Stimulated activated naive B cell treated with anti-CD40 and anti-IgM and Interleukin-4, amounts not matched to agents 10 μg/mL and 1 μg/mL and 100 μg/mL, for 72 hours (primary cell): ENCODE data around the gene PNPLA2.

Experiments
- ATAC-seq, 2 donors: fragments of 150-1000 bp; cut with Tn5 transposase; replicated peaks; 2 replicates each; pipeline ENCODE4 v1.10.0; 2021; ENCODE audit warnings: moderate library complexity in 1 of 2
- DNase-seq: peaks from one replicate; pipeline ENCODE4 v3.0.0; 2021
- H3K27ac Mint-ChIP-seq: one replicate; pipeline ENCODE4 v1.8.0; 2022; ENCODE audit warnings: mild to moderate bottlenecking, mixed read lengths
- H3K27me3 Mint-ChIP-seq, 2 donors: one replicate each; pipeline ENCODE4 v1.8.0; 2022; ENCODE audit warnings: mixed read lengths in 2 of 2
- H3K36me3 Mint-ChIP-seq, 2 donors: one replicate each; pipeline ENCODE4 v1.8.0; 2022; ENCODE audit warnings: mixed read lengths in 2 of 2, mild to moderate bottlenecking in 1 of 2
- H3K4me1 Mint-ChIP-seq, 2 donors: one replicate each; pipeline ENCODE4 v1.8.0; 2022; ENCODE audit warnings: mixed read lengths in 2 of 2, mild to moderate bottlenecking in 1 of 2
- H3K4me3 Mint-ChIP-seq, 2 donors: one replicate each; pipeline ENCODE4 v1.8.0; 2022; ENCODE audit warnings: mild to moderate bottlenecking in 2 of 2, mixed read lengths in 2 of 2, moderate library complexity in 1 of 2
- H3K9me3 Mint-ChIP-seq, 2 donors: one replicate each; pipeline ENCODE4 v1.8.0; 2022; ENCODE audit warnings: mixed read lengths in 2 of 2, mild to moderate bottlenecking in 1 of 2

PNPLA2 gene

DNA sequence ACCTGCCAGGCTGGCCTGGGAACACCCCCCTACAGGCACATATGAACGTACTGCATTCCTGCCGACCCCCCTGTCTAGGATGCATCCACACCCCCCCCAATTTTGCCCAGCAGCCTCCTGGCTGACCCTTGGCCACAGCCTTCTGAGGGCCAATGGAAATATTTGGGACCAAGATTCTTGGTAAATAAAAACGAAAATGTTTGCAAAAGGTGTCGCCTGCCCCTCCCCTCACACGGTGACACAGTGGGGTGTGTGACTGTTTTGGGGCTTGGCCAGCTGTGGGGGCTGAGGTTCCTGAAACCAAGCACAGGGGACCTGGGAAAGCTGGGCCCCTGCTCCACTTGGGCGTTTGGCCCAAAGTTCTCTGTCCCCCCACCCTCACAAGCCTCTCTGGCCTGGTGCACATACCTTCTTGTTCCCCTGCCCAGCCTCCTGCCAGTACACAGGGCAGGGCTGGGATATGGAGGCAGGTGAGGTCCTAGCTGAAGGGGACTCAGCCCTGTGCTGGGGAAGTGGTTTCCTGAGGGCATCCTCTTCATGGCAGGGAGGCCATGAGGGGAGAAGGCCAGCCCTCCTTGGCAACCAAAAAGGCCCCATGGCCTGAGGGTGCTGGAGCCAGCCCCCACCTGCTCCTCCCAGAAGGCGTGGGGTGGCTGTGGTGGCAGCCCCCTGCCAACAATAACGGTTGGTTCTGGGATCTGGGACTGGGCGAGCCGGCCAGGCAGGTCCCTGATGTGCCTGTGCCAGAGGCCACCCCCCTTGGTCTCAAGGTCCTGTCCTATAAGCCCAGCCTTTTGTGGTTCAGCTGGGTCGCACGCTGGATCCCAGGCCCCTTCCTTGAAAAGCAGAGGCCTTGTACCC is 6.9 kb downstream of the PNPLA2 start:
- Mint-ChIP-seq H3K27ac (no peak overlapping the region), H3K4me3 (no peak overlapping the region), H3K4me1 (peaks cover 29 to 49% of the 10 kb centered on the region in 2 donors), H3K27me3 (peaks cover 28 to 33% of the 10 kb centered on the region in 2 donors), H3K36me3 (peaks cover 12 to 20% of the 10 kb centered on the region in 2 donors), H3K9me3 (no peaks in the 10 kb centered on the region)
- DNase-seq (no peak), ATAC-seq (no peak)

GRCh38 chr11:826227-826621 is 7.5 kb downstream of the PNPLA2 start:
- Mint-ChIP-seq H3K27me3 (peaks cover 31 to 37% of the 10 kb centered on the region in 2 donors), H3K4me3 (peak overlapping the region; percentile 62 to 73), H3K9me3 (no peaks in the 10 kb centered on the region), H3K27ac (no peak overlapping the region), H3K4me1 (peaks cover 23 to 48% of the 10 kb centered on the region in 2 donors), H3K36me3 (peaks cover 9 to 20% of the 10 kb centered on the region in 2 donors)
- DNase-seq = no peak
- no peak for ATAC-seq

- Mint-ChIP-seq H3K27me3 (peaks cover 37 to 42% of the 10 kb centered on the region in 2 donors), H3K27ac (no peak overlapping the region), H3K9me3 (no peaks in the 10 kb centered on the region), H3K4me1 (peaks cover 24 to 50% of the 10 kb centered on the region in 2 donors), H3K4me3 (peak overlapping the region; percentile 62 to 73), H3K36me3 (peaks cover 9 to 20% of the 10 kb centered on the region in 2 donors)
- peak; percentile 21 to 22 for ATAC-seq
- no peak for DNase-seq
Observed at GRCh38 chr11:826836-827145, 8.1 kb downstream of the PNPLA2 start.

GRCh38 chr11:827146-827896 is 8.6 kb downstream of the PNPLA2 start:
- peaks cover 38 to 48% of the 10 kb centered on the region in 2 donors for H3K27me3 Mint-ChIP-seq
- peaks cover 9 to 18% of the 10 kb centered on the region in 2 donors for H3K36me3 Mint-ChIP-seq
- DNase-seq = no peak
- peak overlapping the region; percentile 73 to 80 for H3K4me3 Mint-ChIP-seq
- H3K9me3 Mint-ChIP-seq = no peaks in the 10 kb centered on the region
- peak; percentile 31 to 38 for ATAC-seq
- H3K27ac Mint-ChIP-seq = peak overlapping the region; percentile 75
- H3K4me1 Mint-ChIP-seq = peaks cover 28 to 50% of the 10 kb centered on the region in 2 donors

- Mint-ChIP-seq H3K27me3 (peaks cover 38 to 50% of the 10 kb centered on the region in 2 donors), H3K4me3 (peak within 1 kb of the TSS; percentile 73 to 80), H3K4me1 (peaks cover 29 to 49% of the 10 kb centered on the region in 2 donors), H3K27ac (peak within 1 kb of the TSS; percentile 75), H3K9me3 (no peaks in the 10 kb centered on the region), H3K36me3 (peaks cover 9 to 15% of the 10 kb centered on the region in 2 donors)
- ATAC-seq = no peak
- no peak for DNase-seq
Observed at GRCh38 chr11:827897-828192, 9.1 kb downstream of the PNPLA2 start, which contains the start of gene CRACR2B. TSS of gene CRACR2B (plus strand) at chr11:827919. CDS start at chr11:828608, 689 bp downstream.

DNA sequence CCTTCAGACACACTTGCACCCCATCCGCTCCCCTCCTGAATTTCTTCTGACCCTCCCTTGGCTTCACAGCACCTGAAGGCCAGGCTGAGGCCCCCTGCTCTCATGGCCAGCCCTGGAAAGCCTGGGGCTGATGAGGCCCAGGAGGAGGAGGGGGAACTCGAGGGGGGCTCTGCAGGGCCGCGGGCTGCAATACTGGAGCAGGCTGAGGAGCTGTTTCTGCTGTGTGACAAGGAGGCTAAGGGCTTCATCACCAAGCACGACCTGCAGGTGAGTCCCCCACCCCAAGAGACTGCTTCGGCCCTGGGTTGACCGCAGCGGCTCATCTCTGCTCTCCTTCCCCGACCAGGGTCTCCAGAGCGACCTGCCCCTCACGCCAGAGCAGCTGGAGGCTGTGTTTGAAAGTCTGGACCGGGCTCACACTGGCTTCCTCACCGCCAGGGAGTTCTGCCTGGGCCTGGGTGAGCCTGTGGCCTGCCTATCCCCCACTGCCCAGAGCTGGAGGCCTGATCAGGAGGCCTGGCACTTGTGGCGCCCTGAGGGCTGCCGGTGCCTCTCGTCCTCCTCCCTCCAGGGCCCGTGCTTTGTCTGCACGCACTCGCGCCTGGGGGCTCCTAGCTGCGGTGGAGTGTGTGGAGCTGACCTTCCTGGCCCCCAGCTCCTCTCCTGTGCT is 9.9 kb downstream of the PNPLA2 start:
- no peaks in the 10 kb centered on the region for H3K9me3 Mint-ChIP-seq
- H3K4me3 Mint-ChIP-seq = peak overlapping the region; percentile 71 to 80
- no peak for ATAC-seq
- peaks cover 29 to 51% of the 10 kb centered on the region in 2 donors for H3K4me1 Mint-ChIP-seq
- H3K27me3 Mint-ChIP-seq = peaks cover 38 to 50% of the 10 kb centered on the region in 2 donors
- no peak overlapping the region for H3K27ac Mint-ChIP-seq
- peaks cover 9 to 11% of the 10 kb centered on the region in 2 donors for H3K36me3 Mint-ChIP-seq
- no peak for DNase-seq

GRCh38 chr11:829176-829846 is 10.6 kb downstream of the PNPLA2 start:
- DNase-seq (no peak), ATAC-seq (no peak)
- H3K9me3 Mint-ChIP-seq = no peaks in the 10 kb centered on the region
- H3K27me3 Mint-ChIP-seq = peaks cover 38 to 50% of the 10 kb centered on the region in 2 donors
- H3K4me1 Mint-ChIP-seq = peaks cover 33 to 58% of the 10 kb centered on the region in 2 donors
- H3K27ac Mint-ChIP-seq = peak overlapping the region; percentile 5
- peak overlapping the region; percentile 65 to 71 for H3K4me3 Mint-ChIP-seq
- H3K36me3 Mint-ChIP-seq = peaks cover 9 to 11% of the 10 kb centered on the region in 2 donors

DNA sequence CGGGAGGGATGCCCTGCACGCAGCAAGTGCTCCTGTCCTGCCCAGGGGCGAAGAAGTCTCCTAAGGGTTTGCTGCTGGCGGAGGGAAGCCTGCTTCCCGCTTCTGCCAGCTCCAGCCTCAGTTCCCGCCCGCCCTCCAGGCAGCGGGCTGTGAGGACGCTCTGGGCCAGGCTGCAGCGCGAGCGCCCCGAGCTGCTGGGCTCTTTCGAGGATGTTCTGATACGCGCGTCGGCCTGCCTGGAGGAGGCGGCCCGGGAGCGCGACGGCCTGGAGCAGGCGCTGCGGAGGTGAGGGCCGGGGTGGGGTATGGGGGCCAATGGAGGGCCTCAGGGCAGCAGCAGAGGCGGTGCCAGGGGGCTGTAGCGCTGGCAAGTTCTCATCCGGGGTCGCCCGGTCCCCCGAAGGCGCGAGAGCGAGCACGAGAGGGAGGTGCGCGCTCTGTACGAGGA is 11.2 kb downstream of the PNPLA2 start:
- Mint-ChIP-seq H3K36me3 (peaks cover 6 to 8% of the 10 kb centered on the region in 2 donors), H3K27ac (no peak overlapping the region), H3K9me3 (no peaks in the 10 kb centered on the region), H3K4me1 (peaks cover 34 to 63% of the 10 kb centered on the region in 2 donors), H3K27me3 (peaks cover 38 to 50% of the 10 kb centered on the region in 2 donors), H3K4me3 (peak overlapping the region; percentile 52 to 71)
- DNase-seq = no peak
- ATAC-seq = peak; percentile 1 to 3

- H3K4me3 Mint-ChIP-seq = peak overlapping the region; percentile 52 to 71
- DNase-seq (peak; percentile 57), ATAC-seq (peak; percentile 46 to 63)
- peaks cover 0 to 2% of the 10 kb centered on the region in 2 donors for H3K36me3 Mint-ChIP-seq
- H3K27ac Mint-ChIP-seq = no peak overlapping the region
- H3K27me3 Mint-ChIP-seq = peaks cover 38 to 50% of the 10 kb centered on the region in 2 donors
- H3K9me3 Mint-ChIP-seq = no peaks in the 10 kb centered on the region
- peaks cover 34 to 69% of the 10 kb centered on the region in 2 donors for H3K4me1 Mint-ChIP-seq
Observed at GRCh38 chr11:830295-831117, 11.8 kb downstream of the PNPLA2 start.

DNA sequence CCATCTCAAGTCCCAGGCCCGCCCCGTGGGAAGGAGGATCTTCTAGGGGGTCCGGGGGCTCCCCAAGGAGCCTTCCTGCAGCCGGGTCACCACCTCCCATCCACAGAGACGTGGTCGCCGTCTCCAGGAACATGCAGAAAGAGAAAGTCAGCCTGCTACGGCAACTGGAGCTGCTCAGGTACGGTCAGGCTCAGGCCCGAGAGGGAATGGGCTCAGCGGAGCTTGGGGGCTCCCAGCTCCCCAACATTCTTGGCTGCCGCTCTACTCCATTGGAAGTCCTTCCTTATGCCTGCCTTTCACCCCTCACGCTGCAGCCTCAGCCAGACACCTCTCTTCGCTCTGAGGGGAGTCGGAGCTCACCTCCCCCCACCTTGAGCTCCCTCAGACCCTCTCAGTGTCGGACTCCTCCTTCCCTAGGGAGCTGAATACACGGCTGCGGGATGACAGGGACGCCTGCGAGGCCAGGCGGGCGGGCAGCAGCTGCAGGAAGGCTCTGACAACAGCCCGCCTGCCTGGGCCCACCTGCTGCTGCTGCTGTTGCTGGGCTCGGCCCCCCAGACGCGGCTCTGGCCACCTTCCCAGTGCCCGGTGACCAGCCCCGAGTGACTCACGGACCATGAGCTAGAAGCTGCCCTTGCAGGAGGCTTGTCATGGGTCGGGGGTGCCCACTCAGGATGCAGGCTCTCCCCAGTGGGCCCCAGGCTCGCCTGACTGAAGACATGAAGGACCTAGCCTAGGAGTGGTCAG is 12.6 kb downstream of the PNPLA2 start:
- DNase-seq = no peak
- Mint-ChIP-seq H3K36me3 (peaks cover 4 to 6% of the 10 kb centered on the region in 2 donors), H3K4me3 (peak overlapping the region; percentile 22 to 71), H3K9me3 (no peaks in the 10 kb centered on the region), H3K4me1 (peaks cover 34 to 69% of the 10 kb centered on the region in 2 donors), H3K27ac (peak overlapping the region; percentile 20), H3K27me3 (peaks cover 38 to 50% of the 10 kb centered on the region in 2 donors)
- ATAC-seq = no peak

GRCh38 chr11:831961-832528 is 13.3 kb downstream of the PNPLA2 start:
- H3K27me3 Mint-ChIP-seq = peaks cover 38 to 50% of the 10 kb centered on the region in 2 donors
- DNase-seq (no peak), ATAC-seq (no peak)
- H3K4me1 Mint-ChIP-seq = peaks cover 34 to 69% of the 10 kb centered on the region in 2 donors
- H3K4me3 Mint-ChIP-seq = peak overlapping the region; percentile 51 to 73
- no peak overlapping the region for H3K27ac Mint-ChIP-seq
- H3K9me3 Mint-ChIP-seq = no peaks in the 10 kb centered on the region
- H3K36me3 Mint-ChIP-seq = peaks cover 8 to 14% of the 10 kb centered on the region in 2 donors

DNA sequence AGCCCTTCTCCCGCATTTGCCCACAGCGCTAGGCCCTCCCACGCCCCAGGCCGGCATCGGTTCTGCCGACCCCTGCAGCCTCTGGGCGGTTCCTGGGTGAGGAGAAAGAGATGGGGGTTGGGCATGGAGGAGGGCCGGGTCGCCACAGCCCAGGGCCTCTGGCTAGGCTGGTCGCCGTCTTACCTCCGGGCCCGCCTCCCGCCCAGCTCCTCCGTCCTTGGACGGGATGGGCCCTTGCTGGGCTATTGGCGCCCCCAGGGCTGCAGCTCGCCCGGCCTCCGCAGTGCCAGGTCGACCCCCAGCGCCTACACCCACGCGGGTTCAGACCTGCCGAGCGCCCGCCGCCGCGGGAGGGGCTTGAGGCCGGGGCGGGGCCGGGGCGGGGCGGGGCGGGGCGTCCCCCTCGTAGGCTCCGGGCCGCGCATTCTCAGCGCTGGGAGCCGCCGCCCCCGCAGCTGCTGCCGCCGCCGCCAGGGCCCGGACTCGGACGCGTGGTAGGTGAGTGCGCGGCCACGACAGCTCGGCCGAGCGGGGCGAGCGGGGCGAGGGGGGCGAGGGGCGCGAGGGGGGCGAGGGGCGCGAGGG is 13.9 kb downstream of the PNPLA2 start, which contains the start of gene CD151:
Gene CD151, plus strand, starts transcription at position 424 of the 585 bp plus-strand sequence. CDS start 3,118 bp downstream, outside the sequence.
- DNase-seq (no peak), ATAC-seq (peak; percentile 62 to 72)
- peak within 1 kb of the TSS; percentile 25 for H3K27ac Mint-ChIP-seq
- H3K4me1 Mint-ChIP-seq = peaks cover 32 to 67% of the 10 kb centered on the region in 2 donors
- peak within 1 kb of the TSS; percentile 77 to 78 for H3K4me3 Mint-ChIP-seq
- no peaks in the 10 kb centered on the region for H3K9me3 Mint-ChIP-seq
- H3K27me3 Mint-ChIP-seq = peaks cover 35 to 47% of the 10 kb centered on the region in 2 donors
- peaks cover 12 to 18% of the 10 kb centered on the region in 2 donors for H3K36me3 Mint-ChIP-seq
